GM19035 (cell line): Measurements from ENCODE around the gene PHACTR2.

ENCODE experiments used
- ATAC-seq: cut with Tn5 transposase; IDR thresholded peaks from one replicate; pipeline ENCODE4 v1.9.1; 2021; ENCODE audit not compliant: unreplicated experiment

The PHACTR2 gene

GRCh38 chr6:143696664-143697000 lies 18.9 kb downstream of the PHACTR2 start:
- ATAC-seq, result no peak

- no peak for ATAC-seq
These were observed 19.5 kb downstream of the PHACTR2 start for GRCh38 chr6:143697076-143697800.

GRCh38 chr6:143698329-143698728 lies 20.6 kb downstream of the PHACTR2 start:
- ATAC-seq, result no peak

- ATAC-seq, result no peak
These were observed 21.1 kb downstream of the PHACTR2 start for GRCh38 chr6:143698759-143699429.

- ATAC-seq, result no peak
These were observed 21.7 kb downstream of the PHACTR2 start for GRCh38 chr6:143699430-143699825.

- ATAC-seq, result no peak
These were observed 23.1 kb downstream of the PHACTR2 start for GRCh38 chr6:143700684-143701348.

GRCh38 chr6:143701349-143702234 lies 23.8 kb downstream of the PHACTR2 start:
- no peak for ATAC-seq

DNA sequence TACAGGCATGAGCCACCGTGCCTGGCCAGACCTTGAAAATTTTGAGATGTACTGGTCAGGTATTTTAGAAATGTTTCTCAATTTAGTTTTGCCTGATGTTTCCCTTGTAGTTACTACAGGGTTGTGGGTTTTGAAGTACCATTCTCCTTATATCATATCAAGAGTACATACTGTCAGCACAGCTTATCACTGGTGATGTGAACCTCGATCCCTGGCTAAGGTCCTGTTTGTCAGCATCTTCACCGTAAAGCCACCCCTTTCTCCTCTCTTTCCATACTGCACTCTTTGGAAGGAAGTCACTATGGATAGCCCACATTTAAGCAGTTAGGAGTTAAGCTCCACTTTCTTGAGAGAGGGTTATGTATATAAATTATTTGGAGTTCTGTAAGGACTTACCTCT lies 27.8 kb downstream of the PHACTR2 start:
- no peak for ATAC-seq

- no peak for ATAC-seq
These were observed 29.9 kb downstream of the PHACTR2 start for GRCh38 chr6:143707697-143708096.

DNA sequence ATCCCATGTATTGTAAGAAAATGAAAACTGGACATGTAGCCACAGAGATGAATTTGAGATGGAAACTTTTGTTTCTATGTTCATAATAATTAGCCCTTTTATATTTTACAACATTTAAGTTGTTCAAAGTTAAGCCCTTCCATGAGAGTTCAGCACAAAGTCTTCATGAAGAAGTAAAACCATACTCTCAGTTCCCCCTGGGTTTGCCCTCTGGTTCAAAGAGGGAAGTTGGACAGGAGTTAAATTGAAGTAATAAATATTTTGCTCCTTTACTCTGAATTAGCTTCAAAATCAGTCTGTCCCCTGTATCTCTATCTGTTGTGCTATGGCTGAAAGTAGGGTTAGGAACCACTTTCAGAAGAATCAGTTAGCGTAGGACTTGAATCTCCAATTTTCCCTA lies 31.1 kb downstream of the PHACTR2 start:
- ATAC-seq, result no peak

GRCh38 chr6:143711714-143712113 lies 33.9 kb downstream of the PHACTR2 start:
- ATAC-seq, result no peak

DNA sequence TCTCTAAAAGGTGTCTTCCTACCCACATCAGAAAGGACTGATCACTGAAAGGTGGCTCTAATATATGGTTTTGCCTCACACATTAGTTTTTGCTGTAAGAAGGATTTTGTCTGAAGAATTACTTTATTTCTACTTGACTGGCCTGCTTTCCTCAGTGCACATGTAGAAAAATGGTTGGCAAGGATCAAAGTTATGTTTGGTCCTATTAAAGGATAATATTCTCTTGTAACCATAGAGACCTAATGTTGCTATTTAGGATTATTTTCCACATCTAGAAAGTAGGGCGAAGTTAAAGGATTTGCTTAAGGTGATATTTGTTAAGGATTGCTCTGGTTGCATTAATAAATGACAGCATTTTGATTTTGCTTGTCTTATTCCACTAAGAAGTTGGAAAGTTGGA lies 40.7 kb downstream of the PHACTR2 start:
- ATAC-seq, result no peak

- ATAC-seq, result no peak
These were observed 43.9 kb downstream of the PHACTR2 start for GRCh38 chr6:143721642-143722041.

DNA sequence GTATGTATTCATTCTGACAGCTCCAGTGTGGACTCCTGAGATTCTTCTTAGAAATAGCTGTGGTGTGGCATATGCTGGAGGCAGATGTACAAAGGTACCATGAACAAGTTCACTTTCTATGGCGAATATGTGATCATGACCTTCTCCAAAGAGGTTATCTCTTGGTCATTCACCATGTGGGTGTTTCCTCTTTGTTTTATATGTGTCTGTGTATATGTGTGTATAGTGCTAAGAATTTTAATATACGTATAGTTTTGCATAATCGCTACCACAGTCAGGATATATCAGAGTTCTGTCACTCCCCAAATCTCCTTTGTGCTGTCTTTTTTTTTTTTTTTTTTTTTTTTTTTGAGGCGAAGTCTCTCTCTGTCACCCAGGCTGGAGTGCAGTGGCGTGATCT lies 47.1 kb downstream of the PHACTR2 start:
- no peak for ATAC-seq

DNA sequence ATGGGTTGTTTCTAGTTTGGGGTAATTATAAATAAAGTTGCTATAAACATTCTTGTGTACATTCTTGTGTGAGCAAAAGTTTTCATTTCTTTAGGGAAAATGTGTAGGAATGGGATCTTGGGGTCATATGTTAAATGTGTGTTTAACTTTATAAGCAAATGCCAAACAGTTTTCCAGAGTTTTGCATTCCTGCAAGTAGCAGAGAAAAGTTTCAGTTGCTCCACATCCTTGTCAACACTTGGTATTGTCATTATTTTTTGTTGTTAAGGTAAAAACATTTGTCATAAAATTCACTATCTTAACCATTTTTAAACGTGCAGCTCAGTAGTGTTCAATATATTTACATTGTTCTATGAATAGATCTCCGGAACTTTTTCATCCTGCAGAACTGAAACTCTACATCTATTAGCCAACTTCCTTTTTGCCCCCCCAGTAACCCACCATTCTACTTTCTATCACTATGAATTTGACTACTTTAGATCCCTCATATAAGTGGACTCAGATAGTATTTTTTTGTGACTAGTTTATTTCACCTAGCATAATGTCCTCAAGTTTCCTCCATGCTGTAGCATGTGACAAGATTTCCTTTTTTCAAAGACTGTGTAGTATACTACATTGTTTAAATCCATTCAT lies 48.4 kb downstream of the PHACTR2 start:
- no peak for ATAC-seq

DNA sequence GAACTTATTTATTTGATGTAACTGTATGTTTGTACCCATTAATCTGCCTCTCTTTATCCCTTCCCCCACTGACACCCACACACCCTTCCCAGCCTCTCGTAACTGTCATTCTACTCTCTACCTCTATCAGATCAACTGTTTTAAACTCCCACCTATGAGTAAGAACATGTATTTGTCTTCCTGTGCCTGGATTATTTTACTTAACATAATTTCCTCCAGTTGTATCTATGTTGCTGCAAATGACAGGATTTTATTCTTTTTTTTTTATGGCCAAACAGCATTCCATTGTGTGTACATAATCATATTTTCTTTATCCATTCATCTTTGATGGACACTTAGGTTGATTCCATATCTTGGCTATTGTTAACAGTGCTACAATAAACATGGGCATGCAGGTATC lies 49.3 kb downstream of the PHACTR2 start:
- no peak for ATAC-seq

DNA sequence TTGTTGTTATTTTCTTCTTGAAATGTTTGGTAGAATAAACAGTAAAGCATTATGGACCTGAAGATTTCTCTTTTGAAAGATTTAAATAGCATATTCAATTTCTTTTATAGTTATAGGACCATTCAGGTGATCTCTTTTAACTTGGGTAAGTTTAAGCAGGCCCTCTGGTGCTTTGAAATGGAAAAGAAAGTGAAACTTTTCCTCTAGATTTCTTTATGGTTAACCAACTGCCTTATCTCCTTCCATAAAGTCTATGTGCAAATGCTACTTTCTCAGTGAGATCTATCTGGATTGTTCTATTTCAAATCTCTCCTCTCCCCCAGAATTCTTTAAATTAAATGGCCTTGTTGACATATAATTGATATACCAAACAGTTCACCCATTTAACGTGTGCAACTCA lies 54.0 kb downstream of the PHACTR2 start:
- ATAC-seq, result no peak

- no peak for ATAC-seq
These were observed 54.8 kb downstream of the PHACTR2 start for GRCh38 chr6:143732536-143732935.

DNA sequence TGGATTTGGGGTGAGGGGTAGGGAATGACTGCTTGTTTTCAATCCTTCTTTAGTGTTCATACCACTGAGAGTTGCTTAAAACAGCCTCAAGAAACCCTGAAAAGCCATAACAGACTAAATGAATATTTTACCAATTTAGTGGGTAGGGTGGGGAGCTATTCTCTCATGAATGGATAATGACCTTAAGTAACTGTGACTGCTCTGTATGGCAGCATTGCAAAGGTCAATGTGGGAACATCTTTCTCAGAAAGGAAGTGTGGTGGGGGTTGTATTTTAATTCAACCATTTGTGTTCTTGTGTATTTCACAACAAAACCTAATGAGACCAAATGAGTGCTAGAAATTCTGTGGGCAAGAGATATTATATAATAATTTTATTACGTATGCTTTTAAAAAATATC lies 55.7 kb downstream of the PHACTR2 start:
- no peak for ATAC-seq

DNA sequence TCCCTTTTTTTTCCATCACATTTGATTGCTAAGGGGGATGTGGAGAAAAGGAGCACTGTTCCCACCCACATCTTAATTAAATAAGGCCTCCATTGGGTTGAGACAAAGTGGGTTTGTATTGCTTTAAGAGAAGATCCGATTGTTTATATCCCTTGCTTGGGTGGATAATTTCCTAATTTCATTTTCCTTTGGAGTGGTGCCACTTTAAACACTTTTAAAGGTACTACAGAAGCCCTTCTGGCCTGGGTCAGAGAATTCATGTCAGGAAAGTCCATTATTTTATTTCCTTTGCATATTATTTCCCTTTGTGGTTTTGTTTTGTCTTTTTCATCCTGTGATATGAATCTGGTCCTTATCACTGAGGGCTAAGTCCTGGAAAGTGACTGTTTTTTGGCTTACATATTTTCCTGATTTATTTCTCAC lies 56.9 kb downstream of the PHACTR2 start:
- no peak for ATAC-seq
